Measurements from ENCODE around the gene PRR5L.

The PRR5L gene

DNA sequence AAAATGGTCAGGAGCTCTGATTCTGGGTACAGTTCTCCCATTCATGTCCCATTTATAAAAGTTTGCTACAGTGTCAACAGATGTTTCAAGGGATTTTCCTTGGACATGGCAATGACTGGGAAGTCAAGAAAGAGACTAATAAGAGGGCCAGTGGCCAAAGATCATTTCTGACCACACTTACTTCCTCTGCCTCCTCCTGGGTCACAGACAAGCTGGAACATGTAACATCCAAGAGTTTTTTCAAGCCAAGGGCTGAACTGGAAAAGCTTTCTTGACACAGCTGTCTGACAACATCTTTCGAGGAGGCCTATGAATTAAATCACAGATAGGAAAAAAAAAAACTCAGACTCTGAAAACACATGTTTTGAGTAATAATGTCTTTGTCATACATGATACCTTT lies 15.6 kb upstream of the PRR5L start:
- H3K4me1 ChIP-seq (ENCODE audit: insufficient read depth, insufficient read length), result no peaks in the 10 kb centered on the region
- no peak for DNase-seq (ENCODE audit: low read depth, low spot score)

DNA sequence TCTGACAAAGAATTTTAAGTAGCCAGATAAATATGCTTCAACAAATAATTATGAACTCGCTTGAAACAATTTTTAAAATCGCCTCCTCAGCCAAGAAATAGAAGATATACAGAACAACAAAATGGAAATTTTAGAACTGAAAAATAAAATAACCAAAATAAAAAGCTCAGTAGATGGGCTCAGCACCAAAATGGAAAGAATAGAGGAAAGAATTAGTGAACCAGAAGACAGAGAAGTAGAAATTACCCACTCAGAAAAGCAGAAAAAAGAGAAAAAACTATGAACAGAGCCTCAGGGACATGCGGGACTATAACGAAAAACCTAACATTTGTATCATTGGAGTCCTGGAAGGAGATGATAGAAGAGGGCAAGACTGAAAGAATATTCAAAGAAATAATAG lies 14.2 kb upstream of the PRR5L start:
- H3K36me3 ChIP-seq (ENCODE audit: insufficient read depth, insufficient read length, low read length), result peaks cover 10% of the 10 kb centered on the region

More for the DNA sequence above, 15.6 kb upstream of the PRR5L start:
- no peak overlapping the region for H3K9ac ChIP-seq (ENCODE audit: insufficient read length, low read depth)
- no peaks in the 10 kb centered on the region for H3K9me3 ChIP-seq (ENCODE audit: insufficient read depth, low read length)
- no peak overlapping the region for H3K4me3 ChIP-seq (ENCODE audit: insufficient read length, low read depth)
- H3K27me3 ChIP-seq (ENCODE audit: insufficient read depth, insufficient read length), result no peaks in the 10 kb centered on the region
- TF ChIP-seq ZNF274 (IDR thresholded peaks at IDR 0.05; ENCODE audit: low read depth, low read length) (no peak), SUZ12 (IDR thresholded peaks at IDR 0.05; ENCODE audit: extremely low read depth, insufficient read depth, insufficient read length) (no peak), YY1 (IDR thresholded peaks at IDR 0.05; ENCODE audit: insufficient read depth, insufficient read length) (no peak)
- H3K36me3 ChIP-seq (ENCODE audit: insufficient read depth, insufficient read length, low read length), result peaks cover 16% of the 10 kb centered on the region

GRCh38 chr11:36282926-36283325 lies 13.2 kb upstream of the PRR5L start:
- no peak overlapping the region for H3K9ac ChIP-seq (ENCODE audit: insufficient read length, low read depth)
- peaks cover 10% of the 10 kb centered on the region for H3K36me3 ChIP-seq (ENCODE audit: insufficient read depth, insufficient read length, low read length)
- no peaks in the 10 kb centered on the region for H3K4me1 ChIP-seq (ENCODE audit: insufficient read depth, insufficient read length)
- no peaks in the 10 kb centered on the region for H3K9me3 ChIP-seq (ENCODE audit: insufficient read depth, low read length)
- no peak for TF ChIP-seq YY1 (IDR thresholded peaks at IDR 0.05; ENCODE audit: insufficient read depth, insufficient read length)
- TF ChIP-seq SUZ12 (IDR thresholded peaks at IDR 0.05; ENCODE audit: extremely low read depth, insufficient read depth, insufficient read length), result no peak
- no peak for TF ChIP-seq ZNF274 (IDR thresholded peaks at IDR 0.05; ENCODE audit: low read depth, low read length)
- no peaks in the 10 kb centered on the region for H3K27me3 ChIP-seq (ENCODE audit: insufficient read depth, insufficient read length)
- DNase-seq (ENCODE audit: low read depth, low spot score), result no peak
- no peak overlapping the region for H3K4me3 ChIP-seq (ENCODE audit: insufficient read length, low read depth)

More for the DNA sequence above, 14.2 kb upstream of the PRR5L start:
- Histone ChIP-seq H3K9me3 (ENCODE audit: insufficient read depth, low read length) (no peaks in the 10 kb centered on the region), H3K4me1 (ENCODE audit: insufficient read depth, insufficient read length) (no peaks in the 10 kb centered on the region), H3K9ac (ENCODE audit: insufficient read length, low read depth) (no peak overlapping the region), H3K4me3 (ENCODE audit: insufficient read length, low read depth) (no peak overlapping the region), H3K27me3 (ENCODE audit: insufficient read depth, insufficient read length) (no peaks in the 10 kb centered on the region)
- TF ChIP-seq ZNF274 (IDR thresholded peaks at IDR 0.05; ENCODE audit: low read depth, low read length) (no peak), SUZ12 (IDR thresholded peaks at IDR 0.05; ENCODE audit: extremely low read depth, insufficient read depth, insufficient read length) (no peak), YY1 (IDR thresholded peaks at IDR 0.05; ENCODE audit: insufficient read depth, insufficient read length) (no peak)
- no peak for DNase-seq (ENCODE audit: low read depth, low spot score)

- Histone ChIP-seq H3K4me3 (ENCODE audit: insufficient read length, low read depth) (peak overlapping the region; percentile 82), H3K9me3 (ENCODE audit: insufficient read depth, low read length) (no peaks in the 10 kb centered on the region), H3K27me3 (ENCODE audit: insufficient read depth, insufficient read length) (peaks cover 30% of the 10 kb centered on the region), H3K4me1 (ENCODE audit: insufficient read depth, insufficient read length) (no peaks in the 10 kb centered on the region), H3K36me3 (ENCODE audit: insufficient read depth, insufficient read length, low read length) (no peaks in the 10 kb centered on the region), H3K9ac (ENCODE audit: insufficient read length, low read depth) (peak overlapping the region; percentile 50)
- DNase-seq (ENCODE audit: low read depth, low spot score), result no peak
- TF ChIP-seq YY1 (IDR thresholded peaks at IDR 0.05; ENCODE audit: insufficient read depth, insufficient read length) (no peak), SUZ12 (IDR thresholded peaks at IDR 0.05; ENCODE audit: extremely low read depth, insufficient read depth, insufficient read length) (no peak), ZNF274 (IDR thresholded peaks at IDR 0.05; ENCODE audit: low read depth, low read length) (no peak)
These were observed 7.5 kb upstream of the PRR5L start for GRCh38 chr11:36288442-36289225.

DNA sequence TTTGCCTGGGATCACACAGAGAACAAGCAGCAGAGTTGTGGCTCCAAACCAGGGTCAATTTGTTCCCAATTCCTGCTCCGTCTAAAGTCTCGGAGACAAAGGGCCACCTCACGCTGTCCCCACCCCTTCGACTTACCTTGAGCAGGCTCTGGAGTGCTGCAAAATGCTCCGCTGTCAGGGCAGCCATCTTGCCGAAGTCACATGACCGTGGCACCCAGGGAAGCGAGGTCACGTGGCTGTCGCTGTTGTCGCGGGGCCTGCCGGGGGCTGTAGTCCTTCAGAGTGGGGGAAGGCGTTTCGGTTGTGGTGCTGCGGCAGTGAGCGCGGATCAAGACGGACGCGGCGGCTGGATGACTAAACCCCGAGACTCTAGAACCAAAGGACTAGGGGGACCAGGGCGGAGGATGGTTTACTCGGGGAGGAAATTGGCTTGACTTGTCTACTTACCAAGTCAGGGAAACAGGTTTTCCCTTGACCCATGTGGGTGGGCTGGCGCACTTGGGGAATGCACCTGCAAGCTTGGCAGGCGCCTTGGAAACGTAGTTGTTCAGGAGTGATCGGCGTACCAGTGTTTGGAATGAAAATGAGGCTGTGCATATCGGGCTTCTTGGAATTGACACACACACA lies 6.7 kb upstream of the PRR5L start, which contains the start of gene COMMD9:
Gene COMMD9, minus strand, starts transcription at position 199 of the 627 bp plus-strand sequence. Its CDS starts 12 bp downstream, at position 187.
- DNase-seq (ENCODE audit: low read depth, low spot score), result peak; percentile 92
- peak within 1 kb of the TSS; percentile 82 for H3K4me3 ChIP-seq (ENCODE audit: insufficient read length, low read depth)
- H3K9me3 ChIP-seq (ENCODE audit: insufficient read depth, low read length), result no peaks in the 10 kb centered on the region
- H3K4me1 ChIP-seq (ENCODE audit: insufficient read depth, insufficient read length), result no peaks in the 10 kb centered on the region
- H3K9ac ChIP-seq (ENCODE audit: insufficient read length, low read depth), result peak within 1 kb of the TSS; percentile 50
- peaks cover 30% of the 10 kb centered on the region for H3K27me3 ChIP-seq (ENCODE audit: insufficient read depth, insufficient read length)
- TF ChIP-seq SUZ12 (IDR thresholded peaks at IDR 0.05; ENCODE audit: extremely low read depth, insufficient read depth, insufficient read length) (no peak), ZNF274 (IDR thresholded peaks at IDR 0.05; ENCODE audit: low read depth, low read length) (no peak), YY1 (IDR thresholded peaks at IDR 0.05; ENCODE audit: insufficient read depth, insufficient read length) (peak; percentile 97)
- no peaks in the 10 kb centered on the region for H3K36me3 ChIP-seq (ENCODE audit: insufficient read depth, insufficient read length, low read length)

- H3K36me3 ChIP-seq (ENCODE audit: insufficient read depth, insufficient read length, low read length), result no peaks in the 10 kb centered on the region
These were observed 3.8 kb upstream of the PRR5L start for GRCh38 chr11:36292311-36292722.

More at GRCh38 chr11:36292311-36292722, 3.8 kb upstream of the PRR5L start:
- no peak overlapping the region for H3K9ac ChIP-seq (ENCODE audit: insufficient read length, low read depth)
- no peaks in the 10 kb centered on the region for H3K4me1 ChIP-seq (ENCODE audit: insufficient read depth, insufficient read length)
- H3K27me3 ChIP-seq (ENCODE audit: insufficient read depth, insufficient read length), result peaks cover 30% of the 10 kb centered on the region
- no peak overlapping the region for H3K4me3 ChIP-seq (ENCODE audit: insufficient read length, low read depth)
- no peaks in the 10 kb centered on the region for H3K9me3 ChIP-seq (ENCODE audit: insufficient read depth, low read length)
- DNase-seq (ENCODE audit: low read depth, low spot score), result no peak
- TF ChIP-seq YY1 (IDR thresholded peaks at IDR 0.05; ENCODE audit: insufficient read depth, insufficient read length) (no peak), ZNF274 (IDR thresholded peaks at IDR 0.05; ENCODE audit: low read depth, low read length) (no peak), SUZ12 (IDR thresholded peaks at IDR 0.05; ENCODE audit: extremely low read depth, insufficient read depth, insufficient read length) (no peak)

All from NT2/D1 (cell line).